B cell (primary cell): ENCODE data around the gene SEC23B. TPM values are rescaled to one million over a fixed set of nuclear protein-coding genes. Genes with fewer than 3 reads are reported as not detected.

Experiments used
- ATAC-seq: fragments of 200-7000 bp; cut with Tn5 transposase; one replicate; pipeline ENCODE4 v1.10.0; 2021; ENCODE audit warnings: low read depth, mild to moderate bottlenecking, moderate number of reproducible peaks, moderate library complexity
- CTCF ChIA-PET: fragments of 350-600 bp; sonication (Branson Sonifier 250); formaldehyde crosslinking; loops from one replicate; lab custom pipeline; 2021; ENCODE audit warnings: antibody characterized with exemption, inconsistent platforms; lab: Charles Lee
- POLR2A ChIA-PET: fragments of 350-600 bp; sonication (Branson Sonifier 250); formaldehyde crosslinking; loops from one replicate; lab custom pipeline; 2021; ENCODE audit warnings: antibody characterized with exemption; lab: Charles Lee
- DNase-seq: peaks from one replicate; pipeline ENCODE4 v3.0.0; 2013
- H2AFZ ChIP-seq: 2 replicates; pipeline ENCODE4 v1.6.1; 2012; ENCODE audit warnings: mild to moderate bottlenecking, low read depth, low read length; ENCODE audit not compliant: insufficient read depth, poor library complexity, severe bottlenecking
- H3K27ac ChIP-seq, 2 donors: 1 replicate in 1 of 2; 2 replicates in 1 of 2; pipeline ENCODE4 v1.5.1; 2012 to 2013; ENCODE audit warnings: low read length in 2 of 2, mild to moderate bottlenecking in 2 of 2, moderate library complexity in 1 of 2
- H3K27me3 ChIP-seq, 4 experiments: fragments of 200-600 bp in 1 of 4; sonication (generic) in 1 of 4; replicated peaks in 1 of 4; 1 replicate in 2 of 4; 2 replicates in 2 of 4; pipeline versions ENCODE4 v1.6.1 to v1.7.0; 2013 to 2016; ENCODE audit warnings: low read length in 3 of 4, mild to moderate bottlenecking in 2 of 4, mixed read lengths in 1 of 4, moderate library complexity in 1 of 4; ENCODE audit not compliant: insufficient read depth in 4 of 4, control insufficient read depth in 3 of 4; ENCODE audit errors: control extremely low read depth in 1 of 4
- H3K36me3 ChIP-seq, 2 experiments: replicated peaks in 1 of 2; 1 replicate in 1 of 2; 2 replicates in 1 of 2; pipeline versions ENCODE4 v1.6.1 to v1.7.1; 2013; ENCODE audit warnings: low read length in 1 of 2; ENCODE audit not compliant: insufficient read depth in 2 of 2, control insufficient read depth in 1 of 2; ENCODE audit errors: control extremely low read depth in 1 of 2, extremely low read depth in 1 of 2
- H3K4me1 ChIP-seq, 2 donors: fragments of 200-600 bp in 1 of 2; sonication (generic) in 1 of 2; 1 replicate in 1 of 2; 2 replicates in 1 of 2; pipeline versions ENCODE4 v1.5.1 to v1.6.1; 2013 to 2017; ENCODE audit warnings: low read length in 2 of 2; ENCODE audit not compliant: control insufficient read depth in 2 of 2, insufficient read depth in 2 of 2
- H3K4me2 ChIP-seq: replicated peaks from 2 replicates; pipeline ENCODE3; 2012; ENCODE audit warnings: mild to moderate bottlenecking, low read depth, low read length; ENCODE audit not compliant: poor library complexity, severe bottlenecking
- H3K4me3 ChIP-seq, 5 experiments: fragments of 200-600 bp in 1 of 5; sonication (generic) in 1 of 5; 1 replicate in 3 of 5; 2 replicates in 2 of 5; pipeline versions ENCODE4 v1.5.1 to v1.7.0; 2011 to 2016; ENCODE audit warnings: low read length in 4 of 5, mild to moderate bottlenecking in 4 of 5, low read depth in 2 of 5, control low read depth in 1 of 5, moderate library complexity in 1 of 5; ENCODE audit not compliant: insufficient read depth in 1 of 5; ENCODE audit errors: control extremely low read depth in 1 of 5, extremely low read depth in 1 of 5
- H3K79me2 ChIP-seq: fragments of 200-600 bp; sonication (generic); one replicate; pipeline ENCODE4 v1.6.0; 2016; ENCODE audit warnings: low read length; ENCODE audit not compliant: control insufficient read depth, insufficient read depth
- H3K9ac ChIP-seq: fragments of 200-600 bp; sonication (generic); 2 replicates; pipeline ENCODE4 v1.6.1; 2017; ENCODE audit warnings: mild to moderate bottlenecking, low read length, moderate library complexity
- H3K9me3 ChIP-seq, 3 donors: one replicate each; pipeline versions ENCODE4 v1.6.1 to v1.7.1; 2013; ENCODE audit warnings: low read length in 2 of 3; ENCODE audit not compliant: control insufficient read depth in 2 of 3, insufficient read depth in 1 of 3; ENCODE audit errors: control extremely low read depth in 1 of 3
- H4K20me1 ChIP-seq: 2 replicates; pipeline ENCODE4 v1.6.0; 2012; ENCODE audit warnings: mild to moderate bottlenecking, low read length; ENCODE audit not compliant: insufficient read depth, control insufficient read depth, poor library complexity, severe bottlenecking
- H3K27ac Mint-ChIP-seq: one replicate; pipeline ENCODE4 v1.8.0; 2021; ENCODE audit warnings: mixed read lengths
- H3K27me3 Mint-ChIP-seq: one replicate; pipeline ENCODE4 v1.8.0; 2021; ENCODE audit warnings: mixed read lengths
- H3K4me1 Mint-ChIP-seq: one replicate; pipeline ENCODE4 v1.8.0; 2021; ENCODE audit warnings: mixed read lengths
- H3K4me3 Mint-ChIP-seq: one replicate; pipeline ENCODE4 v1.8.0; 2021; ENCODE audit warnings: mixed read lengths
- H3K9me3 Mint-ChIP-seq: one replicate; pipeline ENCODE4 v1.8.0; 2022; ENCODE audit warnings: mixed read lengths; ENCODE audit not compliant: insufficient read depth
- EZH2 ChIP-seq: IDR thresholded peaks from 2 replicates; pipeline ENCODE4 v1.6.1; 2012; ENCODE audit warnings: borderline replicate concordance, low read depth, mild to moderate bottlenecking, moderate library complexity, low read length; ENCODE audit not compliant: insufficient read depth, poor library complexity, severe bottlenecking
- WGBS: methylation state at CpG from one replicate; pipeline ENCODE4 v1.1.5; 2013; ENCODE audit warnings: missing lambda C conversion rate; ENCODE audit not compliant: insufficient coverage; 5-methylcytosine and 5-hydroxymethylcytosine counted together
- intact Hi-C: fragments of 100-400 bp; cut with micrococcal nuclease; formaldehyde crosslinking; loops from one replicate; pipeline ENCODE4 v1.10.0; 2022
- polyA plus RNA-seq: library from polyadenylated mRNA; depleted of rRNA; stranded (reverse); fragments of >200 nt; gene quantifications from 2 replicates; pipeline ENCODE4 v1.2.3, GENCODE V29; 2012
- total RNA-seq, 2 donors: library from RNA; stranded (reverse); fragments of 120-200 nt in 1 of 2; gene quantifications; 1 replicate in 1 of 2; 2 replicates in 1 of 2; pipeline versions ENCODE4 v1.2.3 to v1.2.4, GENCODE V29; 2013 to 2022
- TF ChIP-seq, protein P1 (sequence below): fragments of 200-600 bp; IDR thresholded peaks from one replicate; pipeline ENCODE4 v1.8.0; 2022; ENCODE audit warnings: antibody characterized with exemption, mild to moderate bottlenecking

The SEC23B gene
- total and polyA plus RNA-seq, 2 donors (not counting 1 experiment from before 2014, with no cell fraction given): 19.5 to 39.4 TPM

DNA sequence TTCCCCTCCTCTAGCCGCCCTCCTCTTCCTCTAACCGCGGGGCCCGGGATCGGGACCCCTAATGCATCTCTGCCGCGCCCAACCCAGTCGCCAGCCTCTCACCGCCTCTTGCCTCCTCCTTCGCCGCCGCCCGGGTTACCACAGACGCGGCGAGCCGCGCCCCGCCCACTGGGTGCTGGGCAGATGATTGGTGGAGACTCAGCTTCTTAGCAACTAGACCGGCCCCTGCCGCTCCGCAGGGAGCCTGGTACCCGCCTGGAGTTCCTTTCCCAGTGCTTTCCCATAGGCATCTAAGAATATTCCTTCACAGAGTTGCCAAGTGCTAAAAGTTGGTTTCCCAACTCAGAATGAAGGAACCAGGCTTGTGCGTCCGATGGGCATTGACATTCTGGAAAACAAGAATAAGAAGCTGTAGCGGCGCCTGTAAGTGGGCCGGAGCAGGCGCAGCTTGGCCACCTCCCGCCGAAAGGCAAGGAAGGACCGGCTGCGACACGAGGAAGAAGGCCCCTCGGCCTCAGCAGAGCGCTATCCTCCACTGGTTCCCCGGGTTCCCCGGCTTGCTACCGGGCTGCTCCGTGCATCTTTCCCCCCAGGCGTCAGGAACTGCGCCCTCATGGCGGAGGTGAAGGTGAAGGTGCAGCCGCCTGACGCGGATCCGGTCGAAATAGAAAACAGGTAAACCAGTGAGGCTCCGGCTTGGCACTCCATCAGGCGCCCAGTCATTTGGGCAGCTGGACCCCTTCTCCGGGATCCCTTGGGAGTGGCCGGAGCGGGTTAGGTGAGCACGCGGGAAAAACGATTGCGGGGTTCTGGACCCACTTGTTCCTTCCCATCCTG, 40.6 kb upstream of the SEC23B start, which contains the start of the genes DZANK1 and POLR3F:
DZANK1 (minus strand) TSS at position 137 of the 837 bp plus-strand sequence. CDS start 1,672 bp downstream, outside the sequence.
POLR3F (plus strand) TSS at position 497 of the 837 bp plus-strand sequence; CDS start at position 614, 117 bp downstream.
- peak within 1 kb of the TSS; percentile 97 for H3K27ac Mint-ChIP-seq
- CTCF ChIA-PET: interaction anchor here (1.0 to 2.4 kb wide), 6 partner anchors 8 to 179 kb away, joined by 3 to 20 read pairs (median 4); partner anchors contain the start of genes RBBP9, SEC23B and ZNF133
- Histone ChIP-seq H4K20me1 (no peaks in the 10 kb centered on the region), H2AFZ (peak within 1 kb of the TSS; percentile 89), H3K27ac (peak within 1 kb of the TSS; percentile 39 to 81), H3K4me1 (peaks cover 12 to 15% of the 10 kb centered on the region in 2 donors), H3K27me3 (no peaks in the 10 kb centered on the region), H3K4me3 (peak within 1 kb of the TSS; percentile 54 to 97 (median 85)), H3K36me3 (peaks cover 0 to 11% of the 10 kb centered on the region in 2 experiments), H3K9me3 (no peaks in the 10 kb centered on the region), H3K4me2 (peak within 1 kb of the TSS; percentile 83), H3K79me2 (peaks cover 12% of the 10 kb centered on the region), H3K9ac (peak within 1 kb of the TSS; percentile 90)
- H3K4me1 Mint-ChIP-seq: peaks cover 25% of the 10 kb centered on the region
- peak within 1 kb of the TSS; percentile 97 for H3K4me3 Mint-ChIP-seq
- peak; percentile 95 for ATAC-seq
- peak; percentile 94 for DNase-seq
- no peaks in the 10 kb centered on the region for H3K9me3 Mint-ChIP-seq
- under 1% methylated on average over 57 of the region's 57 CpGs for WGBS
- POLR2A ChIA-PET: interaction anchor here (0.8 to 2.2 kb wide), 7 partner anchors 30 to 962 kb away, joined by 3 to 26 read pairs (median 4); partner anchors contain the start of genes KAT14, PET117, RBBP9 and SEC23B
- no peaks in the 10 kb centered on the region for H3K27me3 Mint-ChIP-seq
- no peak for TF ChIP-seq EZH2
- TF ChIP-seq, protein P1, sequence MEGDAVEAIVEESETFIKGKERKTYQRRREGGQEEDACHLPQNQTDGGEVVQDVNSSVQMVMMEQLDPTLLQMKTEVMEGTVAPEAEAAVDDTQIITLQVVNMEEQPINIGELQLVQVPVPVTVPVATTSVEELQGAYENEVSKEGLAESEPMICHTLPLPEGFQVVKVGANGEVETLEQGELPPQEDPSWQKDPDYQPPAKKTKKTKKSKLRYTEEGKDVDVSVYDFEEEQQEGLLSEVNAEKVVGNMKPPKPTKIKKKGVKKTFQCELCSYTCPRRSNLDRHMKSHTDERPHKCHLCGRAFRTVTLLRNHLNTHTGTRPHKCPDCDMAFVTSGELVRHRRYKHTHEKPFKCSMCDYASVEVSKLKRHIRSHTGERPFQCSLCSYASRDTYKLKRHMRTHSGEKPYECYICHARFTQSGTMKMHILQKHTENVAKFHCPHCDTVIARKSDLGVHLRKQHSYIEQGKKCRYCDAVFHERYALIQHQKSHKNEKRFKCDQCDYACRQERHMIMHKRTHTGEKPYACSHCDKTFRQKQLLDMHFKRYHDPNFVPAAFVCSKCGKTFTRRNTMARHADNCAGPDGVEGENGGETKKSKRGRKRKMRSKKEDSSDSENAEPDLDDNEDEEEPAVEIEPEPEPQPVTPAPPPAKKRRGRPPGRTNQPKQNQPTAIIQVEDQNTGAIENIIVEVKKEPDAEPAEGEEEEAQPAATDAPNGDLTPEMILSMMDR: no peak
- intact Hi-C loops: loop anchor here (1.0 to 10.0 kb wide), 9 partner anchors 30 to 1895 kb away; partner anchors contain the start of genes KIF16B, MGME1, NAA20 and RBBP9
